Sigmoid colon (tissue), 4 donors: Measurements from ENCODE around the gene MACROD2.

Experiments
- CTCF ChIP-seq, 4 experiments: fragments of 450-650 bp in 3 of 4; fragments of 200-600 bp in 1 of 4; IDR thresholded peaks; one replicate each; pipeline ENCODE4 v1.5.1; 2016 to 2019; ENCODE audit warnings: antibody characterized with exemption in 4 of 4, mild to moderate bottlenecking in 3 of 4, moderate library complexity in 2 of 4
- EP300 ChIP-seq, 4 donors: sonication (generic); formaldehyde crosslinking; IDR thresholded peaks; one replicate each; pipeline ENCODE4 v1.6.1; 2017; ENCODE audit warnings: antibody characterized with exemption in 4 of 4
- POLR2A ChIP-seq, 2 donors: fragments of 450-650 bp; IDR thresholded peaks; one replicate each; pipeline ENCODE4 v1.6.1; 2016; ENCODE audit warnings: antibody characterized with exemption in 2 of 2, mild to moderate bottlenecking in 2 of 2, moderate library complexity in 2 of 2
- POLR2AphosphoS5 ChIP-seq, 4 donors: sonication (generic); formaldehyde crosslinking; IDR thresholded peaks; one replicate each; pipeline ENCODE4 v1.6.1; 2017; ENCODE audit warnings: antibody characterized with exemption in 4 of 4

DNA sequence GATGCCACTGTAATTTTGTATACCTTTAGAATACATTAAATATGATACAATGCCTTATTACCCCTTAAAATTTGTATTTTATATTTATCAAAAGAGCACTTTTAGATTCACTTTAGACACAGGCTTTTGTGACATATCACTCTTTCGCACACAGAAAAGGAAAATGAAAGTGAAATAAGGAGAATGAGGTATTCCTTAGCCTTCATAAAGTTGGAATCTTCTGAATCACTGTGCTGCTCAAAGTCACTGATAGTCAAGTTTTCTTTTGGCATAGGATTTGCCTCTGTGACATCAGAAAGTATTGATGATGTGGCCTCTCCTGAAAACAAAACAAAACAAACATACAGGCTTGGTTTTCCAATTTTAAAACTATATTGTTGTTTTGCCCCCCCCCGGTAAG, 1480.9 kb downstream of the MACROD2 start:
- TF ChIP-seq CTCF (IDR thresholded peaks at IDR 0.05) (no peak), POLR2A (IDR thresholded peaks at IDR 0.05) (no peak), POLR2AphosphoS5 (IDR thresholded peaks at IDR 0.05) (no peak), EP300 (IDR thresholded peaks at IDR 0.05) (no peak)
